ENCODE measurements around the gene TXNDC9. TPM values are rescaled to one million over a fixed set of nuclear protein-coding genes. Genes with fewer than 3 reads are reported as not detected.
"Not testable (repeated sequence)": the region's sequence is repeated elsewhere in the genome, so short reads cannot be mapped to it uniquely, and the experiment has no call there.

TXNDC9 gene
- total and polyA plus RNA-seq, 8 donors, result 10.7 to 73.2 (median 27.0) TPM

- Histone ChIP-seq H3K27me3 (no peaks in the 10 kb centered on the region), H3K27ac (no peak overlapping the region), H3K9me3 (peaks cover 0 to 11% (median 0%) of the 10 kb centered on the region in 4 donors), H3K4me1 (no peaks in the 10 kb centered on the region), H3K4me3 (no peak overlapping the region), H3K36me3 (peaks cover 0 to 14% (median 11%) of the 10 kb centered on the region in 4 donors)
- no peak for DNase-seq
- intact Hi-C loops (cut with DNase I; ENCODE audit: low total_unique reads), result no loop called here
- TF ChIP-seq POLR2AphosphoS5 (IDR thresholded peaks at IDR 0.05) (no peak), EP300 (IDR thresholded peaks at IDR 0.05) (no peak), POLR2A (IDR thresholded peaks at IDR 0.05) (no peak), CTCF (IDR thresholded peaks at IDR 0.05) (no peak)
Observed at GRCh38 chr2:99279969-99280695, 56.0 kb downstream of the TXNDC9 start.

- Histone ChIP-seq H3K4me3 (no peak overlapping the region), H3K27ac (no peak overlapping the region), H3K9me3 (peaks cover 0 to 11% (median 0%) of the 10 kb centered on the region in 4 donors), H3K36me3 (peaks cover 0 to 5% (median under 1%) of the 10 kb centered on the region in 4 donors), H3K27me3 (no peaks in the 10 kb centered on the region), H3K4me1 (no peaks in the 10 kb centered on the region)
- no peak for DNase-seq
- WGBS, 5 donors, result 65 to 87% (median 83%) methylated on average over 2 of the region's 2 CpGs
- intact Hi-C loops (cut with DNase I; ENCODE audit: low total_unique reads), result no loop called here
- no peak for TF ChIP-seq POLR2A (IDR thresholded peaks at IDR 0.05)
- TF ChIP-seq POLR2AphosphoS5 (IDR thresholded peaks at IDR 0.05), result no peak
- TF ChIP-seq EP300 (IDR thresholded peaks at IDR 0.05), result no peak
- TF ChIP-seq CTCF (IDR thresholded peaks at IDR 0.05), result no peak
Observed at GRCh38 chr2:99278793-99279291, 57.3 kb downstream of the TXNDC9 start.

GRCh38 chr2:99278195-99278765 is 57.9 kb downstream of the TXNDC9 start:
- H3K27me3 ChIP-seq; H3K4me1 ChIP-seq; intact Hi-C loops (cut with DNase I; ENCODE audit: low total_unique reads); DNase-seq; H3K36me3 ChIP-seq; H3K4me3 ChIP-seq; H3K27ac ChIP-seq: not testable (repeated sequence)
- WGBS, 5 donors, result 82 to 93% (median 88%) methylated on average over 5 of the region's 5 CpGs
- peaks cover 0 to 11% (median 0%) of the 10 kb centered on the region in 4 donors for H3K9me3 ChIP-seq

GRCh38 chr2:99275882-99276281 is 60.3 kb downstream of the TXNDC9 start:
- TF ChIP-seq CTCF (IDR thresholded peaks at IDR 0.05) (no peak), POLR2A (IDR thresholded peaks at IDR 0.05) (no peak), EP300 (IDR thresholded peaks at IDR 0.05) (no peak), POLR2AphosphoS5 (IDR thresholded peaks at IDR 0.05) (no peak)
- Histone ChIP-seq H3K4me3 (no peak overlapping the region), H3K36me3 (no peaks in the 10 kb centered on the region), H3K27me3 (no peaks in the 10 kb centered on the region), H3K27ac (no peak overlapping the region), H3K9me3 (peaks cover 0 to 19% (median 5%) of the 10 kb centered on the region in 4 donors), H3K4me1 (no peaks in the 10 kb centered on the region)
- no peak for DNase-seq
- intact Hi-C loops (cut with DNase I; ENCODE audit: low total_unique reads), result no loop called here
- 60 to 78% (median 66%) methylated on average over 7 of the region's 7 CpGs for WGBS, 5 donors

Other genes starting within 250 kb of the TXNDC9 start
- gene C2orf15, start 194.6 kb downstream of the TXNDC9 start, total RNA-seq, result 1 to 10 TPM in 3 of 5 donors, not detected in 2; 1.8 to 5.9 (median 5.1) TPM
- 1 to 10 TPM; 1.5 to 3.4 (median 2.4) TPM for gene C2orf15, start 194.6 kb downstream of the TXNDC9 start, polyA plus RNA-seq
- gene TSGA10, start 181.4 kb downstream of the TXNDC9 start, total RNA-seq, result 10 to 100 TPM in 3 of 5 donors, 1 to 10 TPM in 2; 3.8 to 19.3 (median 10.3) TPM
- gene TSGA10, start 181.4 kb downstream of the TXNDC9 start, polyA plus RNA-seq, result 1 to 10 TPM; 1.3 to 5.8 (median 1.8) TPM
- gene LIPT1, start 181.4 kb downstream of the TXNDC9 start, total RNA-seq, result 10 to 100 TPM in 3 of 5 donors, 1 to 10 TPM in 2; 4.5 to 31.7 (median 11.0) TPM
- 10 to 100 TPM in 2 of 3 donors, 1 to 10 TPM in 1; 8.0 to 12.7 (median 11.5) TPM for gene LIPT1, start 181.4 kb downstream of the TXNDC9 start, polyA plus RNA-seq
- gene MITD1, start 155.3 kb downstream of the TXNDC9 start, total RNA-seq, result 100 to 1,000 TPM in 1 of 5 donors, 10 to 100 TPM in 3, 1 to 10 TPM in 1; 2.0 to 132 (median 37.9) TPM
- 10 to 100 TPM; 22.4 to 48.8 (median 29.0) TPM for gene MITD1, start 155.3 kb downstream of the TXNDC9 start, polyA plus RNA-seq
- 10 to 100 TPM in 4 of 5 donors, 1 to 10 TPM in 1; 1.4 to 97.4 (median 38.4) TPM for gene MRPL30, start 155.1 kb downstream of the TXNDC9 start, total RNA-seq
- gene MRPL30, start 155.1 kb downstream of the TXNDC9 start, polyA plus RNA-seq, result 10 to 100 TPM; 20.7 to 24.7 (median 21.4) TPM
- gene LYG2, start 80.7 kb downstream of the TXNDC9 start, total RNA-seq, result under 1 TPM in 1 of 5 donors, not detected in 4; 0.92 TPM
- gene LYG2, start 80.7 kb downstream of the TXNDC9 start, polyA plus RNA-seq, result not detected
- gene LYG1, start 35.1 kb downstream of the TXNDC9 start, total RNA-seq, result 10 to 100 TPM in 1 of 5 donors, 1 to 10 TPM in 2, not detected in 2; 1.1 to 16.4 (median 2.6) TPM
- 1 to 10 TPM in 1 of 3 donors, under 1 TPM in 1, not detected in 1; 1.00 to 3.7 TPM for gene LYG1, start 35.1 kb downstream of the TXNDC9 start, polyA plus RNA-seq
- 100 to 1,000 TPM in 1 of 5 donors, 10 to 100 TPM in 4; 22.3 to 518 (median 51.2) TPM for gene EIF5B, start 1.1 kb upstream of the TXNDC9 start, total RNA-seq
- gene EIF5B, start 1.1 kb upstream of the TXNDC9 start, polyA plus RNA-seq, result 100 to 1,000 TPM in 1 of 3 donors, 10 to 100 TPM in 2; 28.5 to 162 (median 39.0) TPM
- 100 to 1,000 TPM in 1 of 5 donors, 10 to 100 TPM in 4; 11.7 to 122 (median 42.2) TPM for gene REV1, start 153.7 kb upstream of the TXNDC9 start, total RNA-seq
- 10 to 100 TPM in 1 of 3 donors, 1 to 10 TPM in 2; 6.5 to 21.3 (median 8.2) TPM for gene REV1, start 153.7 kb upstream of the TXNDC9 start, polyA plus RNA-seq